BE2C (cell line): Measurements from ENCODE around the gene ALDH5A1.
A peak's percentile ranks its signal among the peaks of the same experiment; 100 is the strongest.

Experiments used
- DNase-seq: peaks from one replicate; pipeline ENCODE4 v3.0.0-alpha.2; 2020
- H3K27me3 ChIP-seq: fragments of 250-450 bp; sonication (Bioruptor Pico); 2 replicates; pipeline ENCODE4 v1.5.1; 2020; ENCODE audit warnings: mild to moderate bottlenecking
- H3K36me3 ChIP-seq: fragments of 250-450 bp; sonication (Bioruptor Pico); 2 replicates; pipeline ENCODE4 v1.5.1; 2020; ENCODE audit warnings: mild to moderate bottlenecking
- H3K4me1 ChIP-seq: fragments of 250-450 bp; sonication (Bioruptor Pico); 2 replicates; pipeline ENCODE4 v1.5.1; 2020
- H3K4me3 ChIP-seq: 2 replicates; pipeline ENCODE4 v1.5.1; 2011; ENCODE audit warnings: low read depth, low read length
- H3K9me3 ChIP-seq: fragments of 250-450 bp; sonication (Bioruptor Pico); 2 replicates; pipeline ENCODE4 v1.5.1; 2020
- CTCF ChIP-seq: IDR thresholded peaks from 2 replicates; pipeline ENCODE4 v1.5.1; 2012; ENCODE audit warnings: mild to moderate bottlenecking, low read depth, low read length

ALDH5A1 gene

GRCh38 chr6:24451581-24452388 is 43.0 kb upstream of the ALDH5A1 start:
- Histone ChIP-seq H3K4me1 (no peaks in the 10 kb centered on the region), H3K9me3 (no peaks in the 10 kb centered on the region), H3K36me3 (no peaks in the 10 kb centered on the region), H3K27me3 (no peaks in the 10 kb centered on the region), H3K4me3 (no peak overlapping the region)
- no peak for TF ChIP-seq CTCF
- peak; percentile 22 for DNase-seq

GRCh38 chr6:24453921-24454320 is 40.8 kb upstream of the ALDH5A1 start:
- no peak for DNase-seq
- TF ChIP-seq CTCF, result no peak
- Histone ChIP-seq H3K27me3 (no peaks in the 10 kb centered on the region), H3K36me3 (no peaks in the 10 kb centered on the region), H3K9me3 (no peaks in the 10 kb centered on the region), H3K4me3 (no peak overlapping the region), H3K4me1 (no peaks in the 10 kb centered on the region)

GRCh38 chr6:24454452-24454851 is 40.3 kb upstream of the ALDH5A1 start:
- Histone ChIP-seq H3K27me3 (no peaks in the 10 kb centered on the region), H3K36me3 (no peaks in the 10 kb centered on the region), H3K4me1 (no peaks in the 10 kb centered on the region), H3K9me3 (no peaks in the 10 kb centered on the region), H3K4me3 (no peak overlapping the region)
- DNase-seq, result peak; percentile 24
- no peak for TF ChIP-seq CTCF

- no peaks in the 10 kb centered on the region for H3K4me1 ChIP-seq
- no peaks in the 10 kb centered on the region for H3K9me3 ChIP-seq
- no peak for TF ChIP-seq CTCF
Measured at GRCh38 chr6:24455061-24455460, 39.7 kb upstream of the ALDH5A1 start.

GRCh38 chr6:24458134-24458533 is 36.6 kb upstream of the ALDH5A1 start:
- H3K4me3 ChIP-seq, result no peak overlapping the region
- no peaks in the 10 kb centered on the region for H3K4me1 ChIP-seq
- H3K27me3 ChIP-seq, result no peaks in the 10 kb centered on the region
- DNase-seq, result no peak
- no peak for TF ChIP-seq CTCF
- no peaks in the 10 kb centered on the region for H3K9me3 ChIP-seq
- H3K36me3 ChIP-seq, result no peaks in the 10 kb centered on the region

More at GRCh38 chr6:24455061-24455460, 39.7 kb upstream of the ALDH5A1 start:
- Histone ChIP-seq H3K27me3 (no peaks in the 10 kb centered on the region), H3K36me3 (no peaks in the 10 kb centered on the region), H3K4me3 (no peak overlapping the region)
- no peak for DNase-seq

GRCh38 chr6:24458941-24459340 is 35.8 kb upstream of the ALDH5A1 start:
- Histone ChIP-seq H3K4me3 (no peak overlapping the region), H3K4me1 (no peaks in the 10 kb centered on the region), H3K27me3 (no peaks in the 10 kb centered on the region), H3K36me3 (no peaks in the 10 kb centered on the region), H3K9me3 (no peaks in the 10 kb centered on the region)
- no peak for TF ChIP-seq CTCF
- no peak for DNase-seq
